Neural cell (in vitro differentiated cells): Measurements from ENCODE around the gene RASD1. TPM values are rescaled to one million over a fixed set of nuclear protein-coding genes. Genes with fewer than 3 reads are reported as not detected.

ENCODE experiments used
- H2AFZ ChIP-seq: fragments of 200-600, 300-800 bp; sonication (generic), shearing (Covaris generic); 2 replicates; pipeline ENCODE4 v1.6.0; 2014; ENCODE audit warnings: low read depth, mild to moderate bottlenecking, antibody characterized with exemption, low read length, moderate library complexity
- H3F3A ChIP-seq: fragments of 200-600 bp; shearing (Covaris generic); 2 replicates; pipeline ENCODE4 v1.6.1; 2016; ENCODE audit warnings: mild to moderate bottlenecking, moderate library complexity, mixed read lengths, antibody characterized with exemption, low read length; ENCODE audit not compliant: insufficient read depth, poor library complexity, severe bottlenecking
- H3K27ac ChIP-seq: fragments of 200-600, 300-800 bp; sonication (generic), shearing (Covaris generic); 2 replicates; pipeline ENCODE4 v1.5.1; 2014; ENCODE audit warnings: mild to moderate bottlenecking, low read length, moderate library complexity
- H3K27me3 ChIP-seq: fragments of 300-800, 200-600 bp; sonication (generic), shearing (Covaris generic); 2 replicates; pipeline ENCODE4 v1.6.0; 2014; ENCODE audit warnings: mild to moderate bottlenecking, low read depth, low read length, moderate library complexity; ENCODE audit not compliant: insufficient read depth
- H3K36me3 ChIP-seq: fragments of 300-800, 200-600 bp; sonication (generic), shearing (Covaris generic); 2 replicates; pipeline ENCODE4 v1.5.1; 2014; ENCODE audit warnings: mild to moderate bottlenecking, antibody characterized with exemption, low read length, moderate library complexity; ENCODE audit not compliant: insufficient read depth
- H3K4me2 ChIP-seq: fragments of 300-800, 200-600 bp; sonication (generic), shearing (Covaris generic); 2 replicates; pipeline ENCODE4 v1.6.0; 2014; ENCODE audit warnings: mild to moderate bottlenecking, low read length
- H3K4me3 ChIP-seq: fragments of 300-800, 200-600 bp; sonication (generic), shearing (Covaris generic); 2 replicates; pipeline ENCODE4 v1.5.1; 2014; ENCODE audit warnings: mild to moderate bottlenecking, low read length, moderate library complexity
- H3K79me2 ChIP-seq: fragments of 200-600 bp; shearing (Covaris generic); replicated peaks from 2 replicates; pipeline ENCODE4 v1.6.0; 2014; ENCODE audit warnings: mild to moderate bottlenecking, low read length, moderate library complexity; ENCODE audit not compliant: insufficient read depth
- H3K9ac ChIP-seq: fragments of 300-800, 200-600 bp; sonication (generic), shearing (Covaris generic); 2 replicates; pipeline ENCODE4 v1.6.1; 2016; ENCODE audit warnings: mild to moderate bottlenecking, low read length, mixed read lengths
- H3K9me2 ChIP-seq: fragments of 200-600 bp; shearing (Covaris generic); 2 replicates; pipeline ENCODE4 v1.6.1; 2016; ENCODE audit warnings: mild to moderate bottlenecking, low read length, mixed read lengths; ENCODE audit not compliant: insufficient read depth
- H3K9me3 ChIP-seq: fragments of 200-600, 300-800 bp; sonication (generic), shearing (Covaris generic); 2 replicates; pipeline ENCODE4 v1.6.1; 2016; ENCODE audit warnings: mild to moderate bottlenecking, mixed run types, low read length, moderate library complexity, mixed read lengths
- H4K20me1 ChIP-seq: fragments of 200-600 bp; shearing (Covaris generic); 2 replicates; pipeline ENCODE4 v1.6.1; 2016; ENCODE audit warnings: mild to moderate bottlenecking, mixed run types; ENCODE audit not compliant: insufficient read depth
- CTCF ChIP-seq: fragments of 450-650 bp; IDR thresholded peaks from 2 replicates; pipeline ENCODE4 v1.5.1; 2014; ENCODE audit warnings: antibody characterized with exemption, mild to moderate bottlenecking, moderate library complexity; ENCODE audit not compliant: poor library complexity, severe bottlenecking
- EP300 ChIP-seq: fragments of 450-650 bp; conservative IDR thresholded peaks from 2 replicates; pipeline ENCODE4 v1.6.1; 2014; ENCODE audit warnings: antibody characterized with exemption, mild to moderate bottlenecking, moderate library complexity; ENCODE audit not compliant: poor library complexity, severe bottlenecking
- EZH2 ChIP-seq: fragments of 200-600, 300-800 bp; shearing (Covaris generic), sonication (generic); IDR thresholded peaks from 2 replicates; pipeline ENCODE4 v1.6.1; 2014; ENCODE audit warnings: antibody characterized with exemption, low read length, borderline replicate concordance, mild to moderate bottlenecking; ENCODE audit not compliant: insufficient read depth, poor library complexity, severe bottlenecking
- MXI1 ChIP-seq: fragments of 450-650 bp; conservative IDR thresholded peaks from 2 replicates; pipeline ENCODE4 v1.6.1; 2014; ENCODE audit warnings: antibody characterized with exemption, mild to moderate bottlenecking; ENCODE audit not compliant: poor library complexity, severe bottlenecking
- POLR2AphosphoS5 ChIP-seq: IDR thresholded peaks from 2 replicates; pipeline ENCODE4 v1.6.1; 2012
- RAD21 ChIP-seq: fragments of 450-650 bp; conservative IDR thresholded peaks from 2 replicates; pipeline ENCODE4 v1.6.1; 2014; ENCODE audit warnings: antibody characterized with exemption, mild to moderate bottlenecking, moderate library complexity
- REST ChIP-seq: IDR thresholded peaks from 2 replicates; pipeline ENCODE4 v1.6.1; 2012; ENCODE audit warnings: borderline replicate concordance
- SMC3 ChIP-seq: fragments of 450-650 bp; conservative IDR thresholded peaks from 2 replicates; pipeline ENCODE4 v1.6.1; 2014; ENCODE audit warnings: antibody characterized with exemption, mild to moderate bottlenecking, moderate library complexity; ENCODE audit not compliant: poor library complexity
- TAF1 ChIP-seq: IDR thresholded peaks from 2 replicates; pipeline ENCODE4 v1.6.1; 2012; ENCODE audit warnings: low read depth
- polyA plus RNA-seq: library from polyadenylated mRNA; depleted of rRNA; stranded (reverse); fragments of >200 nt; gene quantifications from 2 replicates; pipeline ENCODE4 v1.2.3, GENCODE V29; 2014

The RASD1 gene
- polyA plus RNA-seq, 1 donor from 2014 or later: 57.7 TPM

GRCh38 chr17:17523731-17524490 is 27.7 kb upstream of the RASD1 start:
- H3K27ac ChIP-seq: no peak overlapping the region
- TF ChIP-seq MXI1 (no peak), EZH2 (no peak), POLR2AphosphoS5 (no peak), SMC3 (no peak), EP300 (no peak), REST (no peak), TAF1 (no peak), RAD21 (no peak), CTCF (no peak)
- H3K4me2 ChIP-seq: no peak overlapping the region

GRCh38 chr17:17523001-17523730 is 27.0 kb upstream of the RASD1 start:
- no peak overlapping the region for H3K27ac ChIP-seq
- H3K9ac ChIP-seq: no peak overlapping the region
- H3K9me3 ChIP-seq: no peaks in the 10 kb centered on the region
- no peaks in the 10 kb centered on the region for H3K27me3 ChIP-seq
- H3K79me2 ChIP-seq: no peaks in the 10 kb centered on the region
- no peak overlapping the region for H2AFZ ChIP-seq
- H3K9me2 ChIP-seq: no peaks in the 10 kb centered on the region
- TF ChIP-seq REST (no peak), MXI1 (no peak), CTCF (no peak), SMC3 (no peak), EZH2 (no peak)
- no peak overlapping the region for H3K4me3 ChIP-seq
- no peaks in the 10 kb centered on the region for H4K20me1 ChIP-seq
- H3K4me2 ChIP-seq: no peak overlapping the region
- no peaks in the 10 kb centered on the region for H3F3A ChIP-seq
- H3K36me3 ChIP-seq: no peaks in the 10 kb centered on the region

More at GRCh38 chr17:17523731-17524490, 27.7 kb upstream of the RASD1 start:
- Histone ChIP-seq H3K27me3 (no peaks in the 10 kb centered on the region), H3F3A (no peaks in the 10 kb centered on the region), H3K9ac (no peak overlapping the region), H2AFZ (no peak overlapping the region), H3K79me2 (no peaks in the 10 kb centered on the region), H3K9me2 (no peaks in the 10 kb centered on the region), H3K4me3 (no peak overlapping the region), H3K36me3 (no peaks in the 10 kb centered on the region), H4K20me1 (no peaks in the 10 kb centered on the region), H3K9me3 (no peaks in the 10 kb centered on the region)
